NT2/D1 (cell line): ENCODE results near the gene ACSF3.

Experiments
- DNase-seq: peaks from one replicate; pipeline ENCODE4 v3.0.0-alpha.2; 2011; ENCODE audit warnings: low read depth, low spot score
- H3K27me3 ChIP-seq: 2 replicates; pipeline ENCODE4 v1.6.0; 2011; ENCODE audit warnings: mild to moderate bottlenecking; ENCODE audit not compliant: insufficient read length, insufficient read depth
- H3K36me3 ChIP-seq: 2 replicates; pipeline ENCODE4 v1.6.1; 2011; ENCODE audit warnings: mild to moderate bottlenecking, low read length, mixed read lengths; ENCODE audit not compliant: insufficient read depth, insufficient read length
- H3K4me1 ChIP-seq: 2 replicates; pipeline ENCODE4 v1.5.1; 2011; ENCODE audit not compliant: insufficient read depth, insufficient read length
- H3K4me3 ChIP-seq: 2 replicates; pipeline ENCODE4 v1.5.1; 2011; ENCODE audit warnings: low read depth; ENCODE audit not compliant: insufficient read length
- H3K9ac ChIP-seq: 2 replicates; pipeline ENCODE4 v1.6.0; 2011; ENCODE audit warnings: low read depth; ENCODE audit not compliant: insufficient read length
- H3K9me3 ChIP-seq: 2 replicates; pipeline ENCODE4 v1.5.1; 2011; ENCODE audit warnings: mild to moderate bottlenecking, low read length; ENCODE audit not compliant: insufficient read depth
- SUZ12 ChIP-seq: IDR thresholded peaks from 2 replicates; pipeline ENCODE4 v1.6.1; 2011; ENCODE audit not compliant: insufficient read length, insufficient read depth; ENCODE audit errors: extremely low read depth
- YY1 ChIP-seq: IDR thresholded peaks from 2 replicates; pipeline ENCODE4 v1.6.1; 2011; ENCODE audit not compliant: insufficient read length, insufficient read depth
- ZNF274 ChIP-seq: IDR thresholded peaks from 2 replicates; pipeline ENCODE4 v1.6.1; 2011; ENCODE audit warnings: mild to moderate bottlenecking, low read depth, low read length

The ACSF3 gene

GRCh38 chr16:89099905-89100304, 6.3 kb downstream of the ACSF3 start:
- H3K4me1 ChIP-seq, result peaks cover 17% of the 10 kb centered on the region
- no peak for TF ChIP-seq SUZ12
- TF ChIP-seq YY1, result no peak
- TF ChIP-seq ZNF274, result no peak
- H3K9ac ChIP-seq, result no peak overlapping the region

GRCh38 chr16:89100601-89101302, 7.1 kb downstream of the ACSF3 start:
- Histone ChIP-seq H3K9ac (no peak overlapping the region), H3K27me3 (no peaks in the 10 kb centered on the region), H3K4me1 (peaks cover 16% of the 10 kb centered on the region), H3K9me3 (no peaks in the 10 kb centered on the region), H3K36me3 (peaks cover 78% of the 10 kb centered on the region), H3K4me3 (no peak overlapping the region)
- TF ChIP-seq SUZ12 (no peak), ZNF274 (no peak), YY1 (no peak)
- DNase-seq, result no peak

More at GRCh38 chr16:89099905-89100304, 6.3 kb downstream of the ACSF3 start:
- H3K27me3 ChIP-seq, result no peaks in the 10 kb centered on the region
- no peak for DNase-seq
- H3K4me3 ChIP-seq, result no peak overlapping the region
- no peaks in the 10 kb centered on the region for H3K9me3 ChIP-seq
- peaks cover 71% of the 10 kb centered on the region for H3K36me3 ChIP-seq

GRCh38 chr16:89101303-89102040, 7.8 kb downstream of the ACSF3 start:
- no peak for TF ChIP-seq SUZ12
- no peak for TF ChIP-seq ZNF274
- no peak for TF ChIP-seq YY1
- no peak for DNase-seq
- Histone ChIP-seq H3K4me3 (no peak overlapping the region), H3K36me3 (peaks cover 76% of the 10 kb centered on the region), H3K9ac (no peak overlapping the region), H3K27me3 (no peaks in the 10 kb centered on the region), H3K4me1 (peaks cover 16% of the 10 kb centered on the region), H3K9me3 (no peaks in the 10 kb centered on the region)

- TF ChIP-seq SUZ12, result no peak
- no peak for TF ChIP-seq YY1
- no peak for TF ChIP-seq ZNF274
- no peaks in the 10 kb centered on the region for H3K9me3 ChIP-seq
- no peak overlapping the region for H3K9ac ChIP-seq
- H3K36me3 ChIP-seq, result peaks cover 80% of the 10 kb centered on the region
- peaks cover 10% of the 10 kb centered on the region for H3K4me1 ChIP-seq
- DNase-seq, result no peak
- no peak overlapping the region for H3K4me3 ChIP-seq
- no peaks in the 10 kb centered on the region for H3K27me3 ChIP-seq
These were observed 8.4 kb downstream of the ACSF3 start for GRCh38 chr16:89102041-89102471.

GRCh38 chr16:89102481-89103073, 8.9 kb downstream of the ACSF3 start:
- H3K4me3 ChIP-seq, result no peak overlapping the region
- no peaks in the 10 kb centered on the region for H3K9me3 ChIP-seq
- H3K9ac ChIP-seq, result no peak overlapping the region
- H3K36me3 ChIP-seq, result peaks cover 81% of the 10 kb centered on the region
- peaks cover 5% of the 10 kb centered on the region for H3K4me1 ChIP-seq
- no peak for DNase-seq
- no peaks in the 10 kb centered on the region for H3K27me3 ChIP-seq
- no peak for TF ChIP-seq YY1
- TF ChIP-seq SUZ12, result no peak
- TF ChIP-seq ZNF274, result no peak

GRCh38 chr16:89103156-89103555, 9.5 kb downstream of the ACSF3 start:
- Histone ChIP-seq H3K36me3 (peaks cover 86% of the 10 kb centered on the region), H3K9ac (no peak overlapping the region), H3K9me3 (no peaks in the 10 kb centered on the region), H3K4me1 (peaks cover 3% of the 10 kb centered on the region), H3K27me3 (no peaks in the 10 kb centered on the region), H3K4me3 (no peak overlapping the region)
- no peak for DNase-seq
- TF ChIP-seq YY1, result no peak
- no peak for TF ChIP-seq ZNF274
- no peak for TF ChIP-seq SUZ12

GRCh38 chr16:89103781-89104180, 10.1 kb downstream of the ACSF3 start:
- H3K36me3 ChIP-seq, result peaks cover 86% of the 10 kb centered on the region
- H3K9ac ChIP-seq, result no peak overlapping the region
- H3K4me1 ChIP-seq, result peaks cover 3% of the 10 kb centered on the region
- TF ChIP-seq SUZ12 (no peak), YY1 (no peak)
- H3K27me3 ChIP-seq, result no peaks in the 10 kb centered on the region
- no peaks in the 10 kb centered on the region for H3K9me3 ChIP-seq
- no peak overlapping the region for H3K4me3 ChIP-seq
- no peak for DNase-seq
